Mesendoderm (in vitro differentiated cells): ENCODE measurements around the gene LOXL3.
A peak's percentile ranks its signal among the peaks of the same experiment; 100 is the strongest.

ENCODE experiments used
- DNase-seq: peaks from one replicate; pipeline ENCODE4 v3.0.0; 2013
- H2AK5ac ChIP-seq: 2 replicates; pipeline ENCODE4 v1.6.1; 2013; ENCODE audit warnings: low read length, inconsistent platforms
- H2BK120ac ChIP-seq: 2 replicates; pipeline ENCODE4 v1.6.1; 2013; ENCODE audit warnings: low read depth, mild to moderate bottlenecking, low read length, moderate library complexity, mixed read lengths
- H2BK15ac ChIP-seq: replicated peaks from 2 replicates; pipeline ENCODE4 v1.6.1; 2013; ENCODE audit warnings: low read depth, mild to moderate bottlenecking, moderate library complexity
- H2BK5ac ChIP-seq: 2 replicates; pipeline ENCODE4 v1.6.1; 2013; ENCODE audit warnings: low read length, inconsistent platforms
- H3K18ac ChIP-seq: 2 replicates; pipeline ENCODE4 v1.6.1; 2013; ENCODE audit warnings: mild to moderate bottlenecking, low read length, mixed read lengths
- H3K23ac ChIP-seq: one replicate; pipeline ENCODE4 v1.6.1; 2013; ENCODE audit warnings: low read length
- H3K27ac ChIP-seq: 2 replicates; pipeline ENCODE4 v1.5.1; 2013; ENCODE audit warnings: low read depth, mild to moderate bottlenecking, inconsistent platforms, low read length, moderate library complexity
- H3K27me3 ChIP-seq: 2 replicates; pipeline ENCODE4 v1.6.1; 2013; ENCODE audit warnings: low read length, control low read depth, mild to moderate bottlenecking, inconsistent platforms; ENCODE audit not compliant: insufficient read depth, poor library complexity
- H3K36me3 ChIP-seq: 2 replicates; pipeline ENCODE4 v1.6.1; 2013; ENCODE audit warnings: low read length, inconsistent platforms; ENCODE audit not compliant: control insufficient read depth, insufficient read depth
- H3K4ac ChIP-seq: one replicate; pipeline ENCODE4 v1.6.1; 2013; ENCODE audit warnings: low read depth, mild to moderate bottlenecking, low read length, moderate library complexity
- H3K4me1 ChIP-seq: 2 replicates; pipeline ENCODE4 v1.6.1; 2013; ENCODE audit warnings: low read depth, low read length, inconsistent platforms; ENCODE audit not compliant: control insufficient read depth
- H3K4me2 ChIP-seq: 2 replicates; pipeline ENCODE4 v1.6.1; 2013; ENCODE audit warnings: low read length
- H3K4me3 ChIP-seq: 2 replicates; pipeline ENCODE4 v1.5.1; 2013; ENCODE audit warnings: mild to moderate bottlenecking, low read length
- H3K56ac ChIP-seq: one replicate; pipeline ENCODE4 v1.6.1; 2013; ENCODE audit warnings: low read length
- H3K79me1 ChIP-seq: 2 replicates; pipeline ENCODE4 v1.6.1; 2013; ENCODE audit warnings: low read length, inconsistent platforms
- H3K79me2 ChIP-seq: 2 replicates; pipeline ENCODE4 v1.6.1; 2013; ENCODE audit warnings: mild to moderate bottlenecking, low read length; ENCODE audit not compliant: control insufficient read depth, insufficient read depth
- H3K9ac ChIP-seq: 2 replicates; pipeline ENCODE4 v1.6.1; 2013; ENCODE audit warnings: low read length, inconsistent platforms
- H4K5ac ChIP-seq: one replicate; pipeline ENCODE4 v1.6.1; 2013; ENCODE audit warnings: low read length
- H4K8ac ChIP-seq: one replicate; pipeline ENCODE4 v1.6.1; 2013; ENCODE audit warnings: low read depth, mild to moderate bottlenecking, control low read depth, low read length, moderate library complexity
- WGBS: extraction: QIAGEN DNeasy Blood & Tissue Kit; methylation state at CpG from one replicate; pipeline ENCODE4 v1.1.7; 2013; ENCODE audit warnings: low lambda C conversion rate, missing lambda C conversion rate; ENCODE audit not compliant: insufficient coverage; ENCODE audit errors: extremely low coverage; 5-methylcytosine and 5-hydroxymethylcytosine counted together

Gene LOXL3

DNA sequence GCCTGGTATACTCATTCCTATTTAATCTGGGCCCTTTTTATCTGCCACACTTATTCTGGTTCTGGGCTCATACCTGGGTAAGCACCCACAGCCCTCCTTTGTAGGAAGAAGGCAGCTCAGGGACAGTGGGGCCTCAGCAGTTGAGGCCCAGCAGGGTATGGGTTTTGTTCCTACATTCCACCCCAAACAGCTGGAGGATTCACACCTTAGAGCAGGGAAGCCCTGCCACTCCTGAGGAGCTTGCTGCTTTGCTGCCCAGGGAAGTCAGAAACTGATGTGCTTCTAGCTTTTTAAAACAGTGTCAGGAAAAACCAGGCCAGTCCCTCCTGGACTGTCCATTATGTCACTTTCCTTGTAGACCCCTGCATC is 53.2 kb downstream of the LOXL3 start:
- Histone ChIP-seq H3K36me3 (no peaks in the 10 kb centered on the region), H3K27me3 (peaks cover 79% of the 10 kb centered on the region), H3K18ac (no peak overlapping the region), H2AK5ac (no peak overlapping the region), H3K4me1 (peaks cover 3% of the 10 kb centered on the region), H3K79me1 (no peaks in the 10 kb centered on the region), H3K56ac (no peak overlapping the region), H3K4me3 (no peak overlapping the region), H2BK15ac (no peak overlapping the region), H2BK5ac (no peak overlapping the region), H3K23ac (no peak overlapping the region), H4K8ac (no peak overlapping the region), H3K4ac (no peak overlapping the region), H2BK120ac (no peak overlapping the region), H3K9ac (no peak overlapping the region), H4K5ac (no peak overlapping the region), H3K27ac (no peak overlapping the region), H3K4me2 (no peak overlapping the region), H3K79me2 (no peaks in the 10 kb centered on the region)
- DNase-seq, result peak; percentile 36

DNA sequence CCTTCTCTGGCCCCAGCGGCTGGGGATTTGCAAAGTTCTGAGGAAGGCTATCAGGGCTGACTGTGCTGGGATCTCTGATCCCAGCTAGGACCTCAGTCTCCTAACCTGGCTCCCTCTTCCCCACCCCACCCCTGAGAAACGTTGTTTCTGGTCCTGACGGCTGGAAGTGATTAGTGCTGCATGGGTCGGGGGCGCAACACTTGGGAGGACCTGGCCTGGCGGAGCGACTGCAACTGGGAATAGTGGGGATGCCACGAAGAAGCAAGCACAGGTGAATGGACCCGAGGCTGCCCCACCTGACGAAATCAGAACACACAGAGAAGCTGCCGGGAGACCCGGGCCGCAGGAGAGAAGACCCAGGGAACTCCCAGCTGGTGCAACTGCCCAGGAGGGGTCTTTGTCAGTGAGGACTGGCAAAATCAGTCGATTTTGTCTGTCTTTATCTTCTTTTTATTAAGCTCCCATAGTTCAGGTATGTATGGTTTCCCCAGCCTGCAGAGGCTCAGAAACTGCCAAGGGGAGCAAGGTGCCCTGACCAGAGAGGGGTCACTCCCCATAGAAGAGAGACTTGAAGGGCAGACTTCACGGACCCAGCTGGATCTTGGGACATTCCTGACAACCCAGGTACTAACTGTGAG is 53.7 kb downstream of the LOXL3 start:
- no peak overlapping the region for H4K8ac ChIP-seq
- no peaks in the 10 kb centered on the region for H3K36me3 ChIP-seq
- no peak overlapping the region for H3K9ac ChIP-seq
- H2AK5ac ChIP-seq, result no peak overlapping the region
- no peak overlapping the region for H3K18ac ChIP-seq
- H3K4me2 ChIP-seq, result no peak overlapping the region
- DNase-seq, result no peak
- WGBS, result no CpG with 5 or more reads among the region's 15 CpGs
- H3K4me3 ChIP-seq, result no peak overlapping the region
- H3K79me1 ChIP-seq, result no peaks in the 10 kb centered on the region
- no peak overlapping the region for H2BK15ac ChIP-seq
- H3K27ac ChIP-seq, result no peak overlapping the region
- no peak overlapping the region for H3K4ac ChIP-seq
- H3K4me1 ChIP-seq, result peaks cover 3% of the 10 kb centered on the region
- H2BK5ac ChIP-seq, result no peak overlapping the region
- H3K23ac ChIP-seq, result peak overlapping the region; percentile 52
- no peak overlapping the region for H3K56ac ChIP-seq
- H3K79me2 ChIP-seq, result no peaks in the 10 kb centered on the region
- no peak overlapping the region for H2BK120ac ChIP-seq
- H3K27me3 ChIP-seq, result peaks cover 79% of the 10 kb centered on the region
- no peak overlapping the region for H4K5ac ChIP-seq

DNA sequence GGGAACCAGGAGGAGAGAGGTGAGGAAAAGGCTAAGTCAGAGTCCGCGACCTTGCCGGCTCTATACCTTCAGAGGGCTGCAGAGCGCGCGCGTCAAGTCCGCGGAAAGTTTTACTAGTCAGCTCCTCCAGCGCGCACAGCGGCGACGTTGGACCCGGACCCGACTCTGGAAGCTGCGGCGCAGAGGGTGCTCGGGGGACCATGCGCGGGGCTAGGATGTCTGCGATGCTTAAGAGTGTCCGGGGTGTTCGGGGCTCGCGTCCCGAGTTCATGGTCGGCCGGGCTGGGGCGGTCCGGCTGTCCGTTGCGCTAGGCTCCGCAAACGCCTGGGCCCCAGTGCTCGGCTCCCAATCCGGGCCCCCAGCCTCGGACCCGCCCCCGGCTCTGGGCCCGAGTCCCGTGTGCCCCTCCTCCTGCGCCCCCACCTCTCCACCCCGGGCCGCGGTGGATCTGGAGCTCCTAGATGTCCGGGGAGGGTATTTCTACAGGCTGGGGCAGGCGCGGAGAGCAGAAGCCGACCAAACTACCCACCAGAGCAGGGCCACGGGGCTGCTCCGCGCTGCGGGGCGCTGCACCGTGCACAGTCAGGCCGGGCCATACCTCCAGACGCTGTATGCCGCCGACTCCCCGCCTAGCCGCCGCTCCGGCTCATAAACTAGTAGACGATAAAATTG is 54.3 kb downstream of the LOXL3 start, which contains the start of gene LBX2:
Gene LBX2 (minus strand): TSS at position 337 of the 673 bp plus-strand sequence. CDS start 66 bp downstream, at position 271.
- H3K18ac ChIP-seq, result no peak within 1 kb of the TSS
- peak within 1 kb of the TSS; percentile 52 for H3K23ac ChIP-seq
- WGBS, result no CpG with 5 or more reads among the region's 65 CpGs
- H3K27ac ChIP-seq, result no peak within 1 kb of the TSS
- H3K4me2 ChIP-seq, result peak within 1 kb of the TSS; percentile 74
- H3K79me1 ChIP-seq, result no peaks in the 10 kb centered on the region
- H3K4me1 ChIP-seq, result peaks cover 3% of the 10 kb centered on the region
- no peak within 1 kb of the TSS for H2BK15ac ChIP-seq
- H2BK120ac ChIP-seq, result no peak within 1 kb of the TSS
- H4K5ac ChIP-seq, result no peak within 1 kb of the TSS
- no peak within 1 kb of the TSS for H3K4me3 ChIP-seq
- peak within 1 kb of the TSS; percentile 28 for H3K9ac ChIP-seq
- no peak within 1 kb of the TSS for H2BK5ac ChIP-seq
- H4K8ac ChIP-seq, result no peak within 1 kb of the TSS
- H3K36me3 ChIP-seq, result no peaks in the 10 kb centered on the region
- no peak within 1 kb of the TSS for H3K4ac ChIP-seq
- peak within 1 kb of the TSS; percentile 83 for H3K56ac ChIP-seq
- DNase-seq, result no peak
- no peaks in the 10 kb centered on the region for H3K79me2 ChIP-seq
- no peak within 1 kb of the TSS for H2AK5ac ChIP-seq
- H3K27me3 ChIP-seq, result peaks cover 75% of the 10 kb centered on the region

DNA sequence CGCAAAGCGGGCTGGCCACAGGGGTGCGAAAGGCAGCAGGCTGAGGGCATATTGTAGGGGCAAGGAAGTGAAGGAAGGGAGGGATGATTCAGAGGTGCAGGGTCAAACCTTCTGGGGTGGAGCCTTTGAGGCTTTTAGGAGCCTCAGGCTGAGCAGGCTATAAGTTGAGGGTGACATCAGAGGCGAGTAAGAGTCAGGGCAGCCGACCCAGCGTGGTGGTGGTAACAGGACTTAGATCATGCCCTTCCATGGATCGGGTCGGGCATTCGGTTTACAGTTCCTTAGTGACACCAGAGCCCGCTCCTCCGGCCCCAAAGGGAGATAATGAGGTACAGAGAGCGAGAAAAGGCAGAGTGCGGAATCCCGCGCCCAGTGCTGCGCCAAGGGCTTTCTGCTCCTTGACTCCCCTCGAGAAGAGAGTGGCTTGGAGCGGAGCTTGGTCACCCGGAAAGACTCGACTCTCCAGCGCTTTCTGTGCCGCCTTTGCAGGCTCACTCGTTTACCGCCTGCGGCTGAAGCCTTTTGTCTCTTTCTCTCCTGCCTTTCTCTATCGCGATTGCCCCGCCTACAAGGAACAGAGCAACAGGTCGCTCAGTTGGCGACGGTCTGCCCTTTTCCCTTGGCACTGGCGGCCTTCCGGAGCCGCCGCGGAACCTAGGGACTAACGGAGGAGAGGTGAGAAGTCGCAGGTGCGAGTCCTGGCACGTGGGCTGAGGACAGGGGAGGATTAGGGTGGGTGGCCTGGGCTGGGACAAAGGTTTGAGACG is 55.1 kb downstream of the LOXL3 start:
- peak overlapping the region; percentile 74 for H3K4me2 ChIP-seq
- H4K8ac ChIP-seq, result no peak overlapping the region
- H3K27ac ChIP-seq, result no peak overlapping the region
- H3K56ac ChIP-seq, result peak overlapping the region; percentile 83
- no peak overlapping the region for H2BK15ac ChIP-seq
- no peaks in the 10 kb centered on the region for H3K36me3 ChIP-seq
- H3K23ac ChIP-seq, result no peak overlapping the region
- H2BK120ac ChIP-seq, result no peak overlapping the region
- DNase-seq, result peak; percentile 77
- no peak overlapping the region for H3K4ac ChIP-seq
- peak overlapping the region; percentile 28 for H3K9ac ChIP-seq
- peaks cover 3% of the 10 kb centered on the region for H3K4me1 ChIP-seq
- no peak overlapping the region for H2BK5ac ChIP-seq
- no peak overlapping the region for H2AK5ac ChIP-seq
- no peaks in the 10 kb centered on the region for H3K79me2 ChIP-seq
- H4K5ac ChIP-seq, result no peak overlapping the region
- no peaks in the 10 kb centered on the region for H3K79me1 ChIP-seq
- no CpG with 5 or more reads among the region's 41 CpGs for WGBS
- H3K18ac ChIP-seq, result no peak overlapping the region
- H3K4me3 ChIP-seq, result no peak overlapping the region
- peaks cover 68% of the 10 kb centered on the region for H3K27me3 ChIP-seq

DNA sequence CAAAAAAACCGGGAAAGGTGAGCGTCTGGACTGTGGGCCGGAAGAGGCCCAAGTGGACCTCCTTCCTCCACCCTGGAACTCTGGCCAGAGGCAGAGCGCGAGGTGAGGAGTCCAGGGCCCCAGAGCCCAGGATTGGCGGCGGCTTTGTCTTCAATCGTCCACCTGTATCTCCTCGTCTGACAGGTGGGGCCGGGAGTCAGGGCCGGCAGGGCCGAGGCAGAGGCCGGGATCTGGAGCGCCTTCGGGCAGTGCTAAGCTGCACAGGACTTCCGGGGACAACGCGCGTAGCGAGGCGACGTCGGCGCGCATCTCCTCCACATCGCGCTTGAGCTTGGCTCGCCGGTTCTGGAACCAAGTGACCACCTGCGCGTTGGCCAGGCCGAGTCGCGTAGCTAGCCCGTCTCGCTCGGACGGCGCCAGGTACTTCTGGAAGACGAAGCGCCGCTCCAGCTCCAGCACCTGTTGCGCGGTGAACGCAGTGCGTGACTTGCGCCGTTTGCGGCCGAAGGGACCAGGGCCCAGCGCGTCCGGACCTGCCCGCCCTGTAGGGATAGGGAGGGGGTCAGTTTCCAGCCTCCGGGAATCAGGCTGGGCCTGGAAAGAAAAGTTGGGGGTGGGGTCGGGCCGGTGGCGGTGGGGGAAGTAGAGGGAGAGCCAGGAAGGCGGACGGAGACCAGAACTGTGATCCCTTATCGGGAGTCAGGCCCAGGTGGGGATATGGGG is 55.8 kb downstream of the LOXL3 start:
- WGBS, result no CpG with 5 or more reads among the region's 61 CpGs
- H3K36me3 ChIP-seq, result peaks cover 1% of the 10 kb centered on the region

More for the DNA sequence above, 55.8 kb downstream of the LOXL3 start:
- no peak overlapping the region for H3K18ac ChIP-seq
- H3K27ac ChIP-seq, result no peak overlapping the region
- H3K79me1 ChIP-seq, result no peaks in the 10 kb centered on the region
- no peak overlapping the region for H2BK120ac ChIP-seq
- H2BK5ac ChIP-seq, result no peak overlapping the region
- no peaks in the 10 kb centered on the region for H3K79me2 ChIP-seq
- H4K5ac ChIP-seq, result no peak overlapping the region
- H2BK15ac ChIP-seq, result no peak overlapping the region
- H3K9ac ChIP-seq, result peak overlapping the region; percentile 37
- H4K8ac ChIP-seq, result no peak overlapping the region
- no peak overlapping the region for H2AK5ac ChIP-seq
- H3K4me2 ChIP-seq, result peak overlapping the region; percentile 74
- H3K4ac ChIP-seq, result no peak overlapping the region
- peaks cover 3% of the 10 kb centered on the region for H3K4me1 ChIP-seq
- DNase-seq, result peak; percentile 38
- H3K4me3 ChIP-seq, result no peak overlapping the region
- no peak overlapping the region for H3K23ac ChIP-seq
- peaks cover 62% of the 10 kb centered on the region for H3K27me3 ChIP-seq
- peak overlapping the region; percentile 83 for H3K56ac ChIP-seq
